PFSK-1 (cell line): Measurements from ENCODE around the gene KDM4B.

Experiments
- FOXP2 ChIP-seq: optimal IDR thresholded peaks from 2 replicates; pipeline ENCODE3; 2011; ENCODE audit warnings: borderline replicate concordance, control low read depth, inconsistent platforms; ENCODE audit not compliant: insufficient read depth; ENCODE audit errors: extremely low read length, extremely low read depth
- TAF1 ChIP-seq: IDR thresholded peaks from 2 replicates; pipeline ENCODE4 v1.6.1; 2012; ENCODE audit warnings: low read length, control low read depth, borderline replicate concordance; ENCODE audit not compliant: insufficient read depth
- TF ChIP-seq, protein P1 (sequence below), 2 experiments: IDR thresholded peaks; 2 replicates each; pipeline versions ENCODE4 v1.6.1 to v1.8.0; 2011 to 2012; ENCODE audit warnings: low read depth in 2 of 2, low read length in 2 of 2, control low read depth in 1 of 2, inconsistent platforms in 1 of 2, mild to moderate bottlenecking in 1 of 2, moderate library complexity in 1 of 2; ENCODE audit not compliant: insufficient read depth in 1 of 2

DNA sequence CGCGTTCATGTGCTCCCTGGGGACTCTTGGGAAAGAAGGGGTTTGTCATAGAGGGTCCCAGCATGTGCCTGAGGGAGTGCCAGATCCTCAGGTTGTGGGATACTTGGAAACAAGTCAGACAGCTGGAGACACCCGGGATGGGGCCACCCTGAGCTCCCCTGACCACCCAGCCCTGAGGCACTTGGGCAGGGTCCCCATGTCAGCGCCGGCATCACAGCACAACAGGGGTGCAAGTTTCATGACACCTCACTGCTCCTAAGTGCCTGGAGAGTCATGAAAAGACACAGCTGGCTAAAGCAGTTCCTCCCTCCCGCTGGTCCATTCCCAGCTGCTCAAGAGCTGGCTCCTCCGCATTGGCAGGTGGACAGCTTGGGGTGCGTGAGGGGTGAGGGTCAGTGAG lies 102.7 kb downstream of the KDM4B start:
- TF ChIP-seq, protein P1, sequence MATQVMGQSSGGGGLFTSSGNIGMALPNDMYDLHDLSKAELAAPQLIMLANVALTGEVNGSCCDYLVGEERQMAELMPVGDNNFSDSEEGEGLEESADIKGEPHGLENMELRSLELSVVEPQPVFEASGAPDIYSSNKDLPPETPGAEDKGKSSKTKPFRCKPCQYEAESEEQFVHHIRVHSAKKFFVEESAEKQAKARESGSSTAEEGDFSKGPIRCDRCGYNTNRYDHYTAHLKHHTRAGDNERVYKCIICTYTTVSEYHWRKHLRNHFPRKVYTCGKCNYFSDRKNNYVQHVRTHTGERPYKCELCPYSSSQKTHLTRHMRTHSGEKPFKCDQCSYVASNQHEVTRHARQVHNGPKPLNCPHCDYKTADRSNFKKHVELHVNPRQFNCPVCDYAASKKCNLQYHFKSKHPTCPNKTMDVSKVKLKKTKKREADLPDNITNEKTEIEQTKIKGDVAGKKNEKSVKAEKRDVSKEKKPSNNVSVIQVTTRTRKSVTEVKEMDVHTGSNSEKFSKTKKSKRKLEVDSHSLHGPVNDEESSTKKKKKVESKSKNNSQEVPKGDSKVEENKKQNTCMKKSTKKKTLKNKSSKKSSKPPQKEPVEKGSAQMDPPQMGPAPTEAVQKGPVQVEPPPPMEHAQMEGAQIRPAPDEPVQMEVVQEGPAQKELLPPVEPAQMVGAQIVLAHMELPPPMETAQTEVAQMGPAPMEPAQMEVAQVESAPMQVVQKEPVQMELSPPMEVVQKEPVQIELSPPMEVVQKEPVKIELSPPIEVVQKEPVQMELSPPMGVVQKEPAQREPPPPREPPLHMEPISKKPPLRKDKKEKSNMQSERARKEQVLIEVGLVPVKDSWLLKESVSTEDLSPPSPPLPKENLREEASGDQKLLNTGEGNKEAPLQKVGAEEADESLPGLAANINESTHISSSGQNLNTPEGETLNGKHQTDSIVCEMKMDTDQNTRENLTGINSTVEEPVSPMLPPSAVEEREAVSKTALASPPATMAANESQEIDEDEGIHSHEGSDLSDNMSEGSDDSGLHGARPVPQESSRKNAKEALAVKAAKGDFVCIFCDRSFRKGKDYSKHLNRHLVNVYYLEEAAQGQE (IDR thresholded peaks at IDR 0.05; ENCODE audit: insufficient read depth in 1 of 2, low read depth in 2 of 2, low read length in 2 of 2), result no peak
- no peak for TF ChIP-seq TAF1
- no peak for TF ChIP-seq FOXP2
